Measurements from ENCODE around the gene SCP2D1.

DNA sequence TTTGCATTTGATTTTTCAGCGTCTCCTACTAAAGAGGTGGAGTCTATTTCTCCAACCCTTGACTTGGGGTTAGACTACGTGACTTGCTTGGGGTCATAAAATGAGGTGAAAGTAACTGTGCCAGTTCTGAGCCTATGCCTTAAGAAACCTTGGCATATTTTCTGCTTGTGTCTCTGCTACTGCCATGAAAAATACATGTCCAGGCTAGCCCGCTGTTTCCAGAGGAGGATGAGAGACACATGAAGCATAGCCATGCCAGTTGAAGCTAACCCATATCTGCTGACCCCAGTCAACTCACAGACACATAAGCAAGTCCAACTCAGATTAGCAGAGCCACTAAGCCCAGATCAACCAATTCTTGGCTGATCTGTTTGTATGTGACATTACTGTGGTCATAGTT lies 38.7 kb downstream of the SCP2D1 start:
- TF ChIP-seq EZH2 (IDR thresholded peaks at IDR 0.05; ENCODE audit: borderline replicate concordance, low read depth, low read length, poor library complexity, severe bottlenecking), result no peak
- TF ChIP-seq, protein P1, sequence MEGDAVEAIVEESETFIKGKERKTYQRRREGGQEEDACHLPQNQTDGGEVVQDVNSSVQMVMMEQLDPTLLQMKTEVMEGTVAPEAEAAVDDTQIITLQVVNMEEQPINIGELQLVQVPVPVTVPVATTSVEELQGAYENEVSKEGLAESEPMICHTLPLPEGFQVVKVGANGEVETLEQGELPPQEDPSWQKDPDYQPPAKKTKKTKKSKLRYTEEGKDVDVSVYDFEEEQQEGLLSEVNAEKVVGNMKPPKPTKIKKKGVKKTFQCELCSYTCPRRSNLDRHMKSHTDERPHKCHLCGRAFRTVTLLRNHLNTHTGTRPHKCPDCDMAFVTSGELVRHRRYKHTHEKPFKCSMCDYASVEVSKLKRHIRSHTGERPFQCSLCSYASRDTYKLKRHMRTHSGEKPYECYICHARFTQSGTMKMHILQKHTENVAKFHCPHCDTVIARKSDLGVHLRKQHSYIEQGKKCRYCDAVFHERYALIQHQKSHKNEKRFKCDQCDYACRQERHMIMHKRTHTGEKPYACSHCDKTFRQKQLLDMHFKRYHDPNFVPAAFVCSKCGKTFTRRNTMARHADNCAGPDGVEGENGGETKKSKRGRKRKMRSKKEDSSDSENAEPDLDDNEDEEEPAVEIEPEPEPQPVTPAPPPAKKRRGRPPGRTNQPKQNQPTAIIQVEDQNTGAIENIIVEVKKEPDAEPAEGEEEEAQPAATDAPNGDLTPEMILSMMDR (conservative IDR thresholded peaks at IDR 0.05; ENCODE audit: low read depth, low read length), result no peak
